HCT116 (cell line): ENCODE data around the gene CD200. TPM values are rescaled to one million over a fixed set of nuclear protein-coding genes. Genes with fewer than 3 reads are reported as not detected.

Experiments used
- ATAC-seq: fragments of 200-7000 bp; cut with Tn5 transposase; 2 replicates; pipeline ENCODE4 v1.9.1; 2020; ENCODE audit warnings: mild to moderate bottlenecking, moderate library complexity
- BruUV-seq: library from RNA; stranded (reverse); fragments of 400-500 nt; replicated peaks from 2 replicates; lab custom pipeline; 2021; lab: Mats Ljungman, UMichigan
- CTCF ChIA-PET: fragments of 300-600 bp; sonication (Branson Sonifier 250); formaldehyde crosslinking; loops from one replicate; lab custom pipeline; 2021; ENCODE audit warnings: antibody characterized with exemption; lab: Charles Lee
- POLR2A ChIA-PET: fragments of 300-600, 350-600 bp; sonication (Branson Sonifier 250); formaldehyde crosslinking; loops from one replicate; lab custom pipeline; 2021; ENCODE audit warnings: antibody characterized with exemption; lab: Charles Lee
- RAD21 ChIA-PET, 2 experiments: fragments of 300-600 bp; sonication (Branson Sonifier 250); formaldehyde crosslinking; loops; one replicate each; lab custom pipeline; 2023; ENCODE audit warnings: low total read pairs in 2 of 2; ENCODE audit not compliant: uncharacterized antibody in 2 of 2, unreplicated experiment in 2 of 2, low non-redundant PET in 1 of 2; lab: Charles Lee
- DNase-seq: peaks from one replicate; pipeline ENCODE4 v3.0.0-alpha.2; 2010; ENCODE audit warnings: low read depth, low spot score
- H2AFZ ChIP-seq: fragments of 200-600 bp; shearing (Covaris generic), sonication (generic); 2 replicates; pipeline ENCODE4 v1.6.1; 2017; ENCODE audit warnings: low read depth, mixed run types, mixed read lengths, antibody characterized with exemption, low read length; ENCODE audit not compliant: poor library complexity, severe bottlenecking
- H3K27ac ChIP-seq: 2 replicates; pipeline ENCODE4 v1.5.1; 2012; ENCODE audit warnings: low read depth, low read length
- H3K27me3 ChIP-seq: fragments of 200-600 bp; sonication (generic); 2 replicates; pipeline ENCODE4 v1.6.1; 2016; ENCODE audit warnings: mixed run types, low read length, mixed read lengths; ENCODE audit not compliant: insufficient read depth
- H3K36me3 ChIP-seq, 2 experiments: fragments of 200-500 bp in 1 of 2; fragments of 200-600 bp in 1 of 2; sonication (Bioruptor generic) in 1 of 2; sonication (generic) in 1 of 2; 2 replicates each; pipeline versions ENCODE4 v1.5.1 to v1.6.1; 2014 to 2016; ENCODE audit warnings: low read length in 2 of 2, inconsistent platforms in 1 of 2, mixed read lengths in 1 of 2, mixed run types in 1 of 2; ENCODE audit not compliant: insufficient read depth in 2 of 2, control insufficient read depth in 1 of 2
- H3K4me1 ChIP-seq, 2 experiments: fragments of 200-600 bp in 1 of 2; sonication (generic) in 1 of 2; 2 replicates each; pipeline versions ENCODE4 v1.5.1 to v1.6.1; 2012 to 2017; ENCODE audit warnings: low read length in 2 of 2, inconsistent platforms in 1 of 2, mild to moderate bottlenecking in 1 of 2, mixed read lengths in 1 of 2, mixed run types in 1 of 2, moderate library complexity in 1 of 2; ENCODE audit not compliant: insufficient read depth in 2 of 2, control insufficient read depth in 1 of 2
- H3K4me2 ChIP-seq: fragments of 200-600 bp; sonication (generic); 2 replicates; pipeline ENCODE4 v1.6.1; 2017; ENCODE audit warnings: mixed run types, low read length, mixed read lengths
- H3K4me3 ChIP-seq, 2 experiments: fragments of 200-600 bp in 1 of 2; sonication (generic) in 1 of 2; replicated peaks in 1 of 2; 2 replicates each; pipeline ENCODE4 v1.5.1; 2011 to 2016; ENCODE audit warnings: low read length in 2 of 2, control low read depth in 1 of 2, low read depth in 1 of 2, mild to moderate bottlenecking in 1 of 2, mixed read lengths in 1 of 2, mixed run types in 1 of 2
- H3K79me2 ChIP-seq: fragments of 200-600 bp; sonication (generic); 2 replicates; pipeline ENCODE4 v1.6.1; 2017; ENCODE audit warnings: mild to moderate bottlenecking, mixed run types, low read length, moderate library complexity, mixed read lengths; ENCODE audit not compliant: insufficient read depth
- H3K9ac ChIP-seq: fragments of 200-600 bp; sonication (generic); 2 replicates; pipeline ENCODE4 v1.6.1; 2016; ENCODE audit warnings: low read length, mixed read lengths
- H3K9me2 ChIP-seq: fragments of 200-600 bp; sonication (generic), shearing (Covaris generic); 2 replicates; pipeline ENCODE4 v1.6.1; 2017; ENCODE audit warnings: mixed run types, mild to moderate bottlenecking, moderate library complexity; ENCODE audit not compliant: insufficient read depth
- H3K9me3 ChIP-seq, 2 experiments: fragments of 200-500 bp in 1 of 2; fragments of 200-600 bp in 1 of 2; sonication (Bioruptor generic) in 1 of 2; sonication (generic) in 1 of 2; 2 replicates each; pipeline ENCODE4 v1.6.1; 2014 to 2017; ENCODE audit warnings: low read length in 2 of 2, mixed read lengths in 2 of 2, inconsistent platforms in 1 of 2, low read depth in 1 of 2, mild to moderate bottlenecking in 1 of 2, mixed run types in 1 of 2, moderate library complexity in 1 of 2; ENCODE audit not compliant: control insufficient read depth in 1 of 2, insufficient read depth in 1 of 2
- H4K20me1 ChIP-seq: fragments of 200-600 bp; sonication (generic), shearing (Covaris generic); 2 replicates; pipeline ENCODE4 v1.6.1; 2017; ENCODE audit warnings: mixed run types, mild to moderate bottlenecking, moderate library complexity; ENCODE audit not compliant: insufficient read depth
- ATF3 ChIP-seq: IDR thresholded peaks from 2 replicates; pipeline ENCODE4 v1.6.1; 2012
- CBX3 ChIP-seq: IDR thresholded peaks from 2 replicates; pipeline ENCODE4 v1.6.1; 2012; ENCODE audit warnings: low read depth
- CEBPB ChIP-seq: IDR thresholded peaks from 2 replicates; pipeline ENCODE4 v1.6.1; 2012; ENCODE audit warnings: low read depth
- EGR1 ChIP-seq: IDR thresholded peaks from 2 replicates; pipeline ENCODE4 v1.6.1; 2012; ENCODE audit warnings: low read depth
- ELF1 ChIP-seq: IDR thresholded peaks from 2 replicates; pipeline ENCODE4 v1.6.1; 2012; ENCODE audit warnings: low read depth, borderline replicate concordance
- EZH2 ChIP-seq: fragments of 200-600 bp; sonication (generic); IDR thresholded peaks from 2 replicates; pipeline ENCODE4 v1.6.1; 2017; ENCODE audit warnings: antibody characterized with exemption, mixed run types
- EZH2phosphoT487 ChIP-seq: fragments of 200-600 bp; IDR thresholded peaks from 2 replicates; pipeline ENCODE4 v1.6.1; 2018; ENCODE audit warnings: antibody characterized with exemption, borderline replicate concordance
- MAX ChIP-seq: IDR thresholded peaks from 2 replicates; pipeline ENCODE4 v1.6.1; 2012
- POLR2A ChIP-seq: IDR thresholded peaks from 2 replicates; pipeline ENCODE4 v1.7.0; 2011; ENCODE audit warnings: borderline replicate concordance; ENCODE audit not compliant: insufficient read depth, insufficient read length; ENCODE audit errors: extremely low read depth
- REST ChIP-seq: IDR thresholded peaks from 2 replicates; pipeline ENCODE4 v1.6.1; 2012; ENCODE audit warnings: low read depth
- SIN3A ChIP-seq: IDR thresholded peaks from 2 replicates; pipeline ENCODE4 v1.6.1; 2012; ENCODE audit warnings: low read depth
- SP1 ChIP-seq: IDR thresholded peaks from 2 replicates; pipeline ENCODE4 v1.6.1; 2012; ENCODE audit warnings: low read depth
- SRF ChIP-seq: IDR thresholded peaks from 2 replicates; pipeline ENCODE4 v1.6.1; 2012; ENCODE audit warnings: low read depth
- TCF7L2 ChIP-seq: IDR thresholded peaks from 2 replicates; pipeline ENCODE4 v1.7.0; 2011; ENCODE audit warnings: borderline replicate concordance, inconsistent platforms; ENCODE audit not compliant: insufficient read depth, insufficient read length; ENCODE audit errors: extremely low read depth
- YY1 ChIP-seq: IDR thresholded peaks from 2 replicates; pipeline ENCODE4 v1.6.1; 2011; ENCODE audit warnings: low read length, low read depth, moderate library complexity, mild to moderate bottlenecking; ENCODE audit not compliant: insufficient replicate concordance; ENCODE audit errors: extremely low read depth
- ZFX ChIP-seq: fragments of 450-650 bp; IDR thresholded peaks from 2 replicates; pipeline ENCODE4 v1.6.1; 2017
- ZNF274 ChIP-seq: fragments of 200-500 bp; sonication (Bioruptor generic); IDR thresholded peaks from 2 replicates; pipeline ENCODE4 v1.6.1; 2014; ENCODE audit warnings: mild to moderate bottlenecking, low read depth, low read length, inconsistent platforms
- intact Hi-C: fragments of 100-400 bp; cut with micrococcal nuclease; formaldehyde crosslinking; loops from 2 replicates; pipeline ENCODE4 v1.10.0; 2022
- total RNA-seq: library from RNA; stranded (reverse); gene quantifications from one replicate; pipeline ENCODE4 v1.2.1, GENCODE V29; 2021; ENCODE audit not compliant: unreplicated experiment
- TF ChIP-seq, protein P1 (sequence below), 3 experiments: fragments of 200-600 bp in 1 of 3; sonication (generic) in 1 of 3; IDR thresholded peaks in 2 of 3; conservative IDR thresholded peaks in 1 of 3; 2 replicates each; pipeline ENCODE4 v1.5.1; 2012 to 2017; ENCODE audit warnings: low read depth in 2 of 3, low read length in 2 of 3, antibody characterized with exemption in 1 of 3, borderline replicate concordance in 1 of 3, control low read depth in 1 of 3, mild to moderate bottlenecking in 1 of 3, mixed read lengths in 1 of 3, mixed run types in 1 of 3, moderate library complexity in 1 of 3; ENCODE audit not compliant: insufficient read depth in 1 of 3

The CD200 gene
- total RNA-seq, 1 experiment from 2014 or later: not detected

DNA sequence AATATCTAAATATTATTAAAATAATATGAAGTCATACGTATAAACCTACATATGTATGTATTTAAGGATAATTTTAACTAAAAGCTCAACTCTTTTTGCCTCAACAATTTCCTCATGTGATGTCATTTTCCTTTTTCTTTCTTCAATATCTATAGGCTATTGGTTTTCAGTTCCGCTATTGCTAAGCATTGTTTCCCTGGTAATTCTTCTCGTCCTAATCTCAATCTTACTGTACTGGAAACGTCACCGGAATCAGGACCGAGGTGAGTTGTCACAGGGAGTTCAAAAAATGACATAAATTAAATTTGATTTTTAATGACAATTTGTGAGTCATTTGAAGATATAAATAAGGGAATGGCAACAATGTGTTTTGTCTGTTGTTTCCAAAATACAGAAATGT lies 16.6 kb downstream of the CD200 start:
- no peaks in the 10 kb centered on the region for H3K79me2 ChIP-seq
- BruUV-seq: no TSS peak

More for the DNA sequence above, 16.6 kb downstream of the CD200 start:
- no peak for TF ChIP-seq SIN3A
- no peak for TF ChIP-seq EZH2phosphoT487
- TF ChIP-seq, protein P1, sequence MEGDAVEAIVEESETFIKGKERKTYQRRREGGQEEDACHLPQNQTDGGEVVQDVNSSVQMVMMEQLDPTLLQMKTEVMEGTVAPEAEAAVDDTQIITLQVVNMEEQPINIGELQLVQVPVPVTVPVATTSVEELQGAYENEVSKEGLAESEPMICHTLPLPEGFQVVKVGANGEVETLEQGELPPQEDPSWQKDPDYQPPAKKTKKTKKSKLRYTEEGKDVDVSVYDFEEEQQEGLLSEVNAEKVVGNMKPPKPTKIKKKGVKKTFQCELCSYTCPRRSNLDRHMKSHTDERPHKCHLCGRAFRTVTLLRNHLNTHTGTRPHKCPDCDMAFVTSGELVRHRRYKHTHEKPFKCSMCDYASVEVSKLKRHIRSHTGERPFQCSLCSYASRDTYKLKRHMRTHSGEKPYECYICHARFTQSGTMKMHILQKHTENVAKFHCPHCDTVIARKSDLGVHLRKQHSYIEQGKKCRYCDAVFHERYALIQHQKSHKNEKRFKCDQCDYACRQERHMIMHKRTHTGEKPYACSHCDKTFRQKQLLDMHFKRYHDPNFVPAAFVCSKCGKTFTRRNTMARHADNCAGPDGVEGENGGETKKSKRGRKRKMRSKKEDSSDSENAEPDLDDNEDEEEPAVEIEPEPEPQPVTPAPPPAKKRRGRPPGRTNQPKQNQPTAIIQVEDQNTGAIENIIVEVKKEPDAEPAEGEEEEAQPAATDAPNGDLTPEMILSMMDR (IDR thresholded peaks at IDR 0.05 in 2 of 3, conservative IDR thresholded peaks at IDR 0.05 in 1 of 3; ENCODE audit: borderline replicate concordance in 1 of 3, insufficient read depth in 1 of 3, low read depth in 2 of 3, low read length in 2 of 3): no peak
- no peak for TF ChIP-seq EZH2
- no peak for TF ChIP-seq SRF
- TF ChIP-seq SP1: no peak
- no peak for TF ChIP-seq ZFX
- TF ChIP-seq POLR2A: no peak
- no peak for TF ChIP-seq YY1
- TF ChIP-seq EGR1: no peak
- no peak for TF ChIP-seq CBX3
- TF ChIP-seq ZNF274: no peak
- TF ChIP-seq ELF1: no peak
- TF ChIP-seq REST: no peak
- TF ChIP-seq ATF3: no peak
- TF ChIP-seq TCF7L2: no peak
- TF ChIP-seq CEBPB: no peak
- TF ChIP-seq MAX: no peak
- no peaks in the 10 kb centered on the region for H3K9me3 ChIP-seq
- H3K4me2 ChIP-seq: no peak overlapping the region
- no peaks in the 10 kb centered on the region for H3K9me2 ChIP-seq
- DNase-seq (no peak), ATAC-seq (no peak)
- H3K4me3 ChIP-seq: no peak overlapping the region
- POLR2A ChIA-PET: no interaction called here
- intact Hi-C loops: no loop called here
- no peak overlapping the region for H2AFZ ChIP-seq
- RAD21 ChIA-PET: no interaction called here
- no peaks in the 10 kb centered on the region for H3K36me3 ChIP-seq
- H3K9ac ChIP-seq: no peak overlapping the region
- no peak overlapping the region for H3K27ac ChIP-seq
- H4K20me1 ChIP-seq: no peaks in the 10 kb centered on the region
- H3K4me1 ChIP-seq: no peaks in the 10 kb centered on the region
- H3K27me3 ChIP-seq: no peaks in the 10 kb centered on the region; the same call in 1 of the 2 replicates
- CTCF ChIA-PET: no interaction called here
